T-helper 2 cell treated with Interferon-gamma antibody and Interleukin-4, amounts not matched to agents 5 μg/mL and 100 μg/mL, for 36 hours (primary cell): Measurements from ENCODE around the gene PACSIN1.

Source experiments
- DNase-seq: peaks from one replicate; pipeline ENCODE4 v3.0.0; 2021; ENCODE audit warnings: low spot score
- H3K27ac Mint-ChIP-seq: one replicate; pipeline ENCODE4 v1.8.0; 2021; ENCODE audit warnings: mild to moderate bottlenecking, mixed read lengths
- H3K27me3 Mint-ChIP-seq: one replicate; pipeline ENCODE4 v1.8.0; 2021; ENCODE audit warnings: low read depth, mixed read lengths
- H3K36me3 Mint-ChIP-seq: one replicate; pipeline ENCODE4 v1.8.0; 2021; ENCODE audit warnings: low read depth, mixed read lengths
- H3K4me1 Mint-ChIP-seq: one replicate; pipeline ENCODE4 v1.8.0; 2021; ENCODE audit warnings: low read depth, mixed read lengths
- H3K4me3 Mint-ChIP-seq: one replicate; pipeline ENCODE4 v1.8.0; 2022; ENCODE audit warnings: mild to moderate bottlenecking, moderate library complexity, mixed read lengths
- H3K9me3 Mint-ChIP-seq: one replicate; pipeline ENCODE4 v1.8.0; 2021; ENCODE audit warnings: mixed read lengths

PACSIN1 gene

DNA sequence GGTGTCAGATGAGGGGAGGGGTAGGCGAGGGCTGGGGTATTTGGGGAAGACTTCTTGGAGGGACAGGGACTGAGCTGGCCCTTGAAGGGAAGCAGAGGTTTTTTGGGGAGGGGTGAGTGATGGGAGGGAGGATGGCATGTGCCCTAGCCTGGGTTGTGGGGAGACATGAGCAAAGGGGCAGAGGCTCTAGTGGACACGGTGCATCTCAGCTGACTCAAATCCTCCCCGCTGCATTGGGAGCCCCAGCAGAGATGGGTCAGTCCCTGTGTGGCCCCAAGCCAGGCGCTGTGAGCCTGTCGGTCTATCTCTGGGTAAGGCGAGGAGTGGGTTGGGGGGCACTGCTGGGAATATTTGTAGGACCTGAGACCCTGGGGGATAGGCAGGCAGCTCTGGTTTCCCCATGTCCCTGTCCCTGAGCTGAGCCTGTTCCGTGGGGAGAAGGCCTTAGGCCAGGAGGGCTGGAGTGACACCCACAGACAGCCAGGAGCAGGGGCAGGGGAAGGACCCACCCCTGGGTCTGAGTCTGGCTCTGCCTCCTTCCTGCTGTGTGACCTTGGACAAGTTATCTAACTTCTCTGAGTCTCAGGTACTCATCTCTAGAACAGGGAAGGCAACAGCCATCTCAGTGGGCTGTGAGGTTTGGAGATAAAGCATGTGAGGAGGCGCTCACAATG is 54.2 kb downstream of the PACSIN1 start:
- H3K27me3 Mint-ChIP-seq: no peaks in the 10 kb centered on the region
- H3K4me1 Mint-ChIP-seq: no peaks in the 10 kb centered on the region
- DNase-seq: no peak
- H3K36me3 Mint-ChIP-seq: no peaks in the 10 kb centered on the region
- no peak overlapping the region for H3K4me3 Mint-ChIP-seq
- H3K27ac Mint-ChIP-seq: no peak overlapping the region
- no peaks in the 10 kb centered on the region for H3K9me3 Mint-ChIP-seq

DNA sequence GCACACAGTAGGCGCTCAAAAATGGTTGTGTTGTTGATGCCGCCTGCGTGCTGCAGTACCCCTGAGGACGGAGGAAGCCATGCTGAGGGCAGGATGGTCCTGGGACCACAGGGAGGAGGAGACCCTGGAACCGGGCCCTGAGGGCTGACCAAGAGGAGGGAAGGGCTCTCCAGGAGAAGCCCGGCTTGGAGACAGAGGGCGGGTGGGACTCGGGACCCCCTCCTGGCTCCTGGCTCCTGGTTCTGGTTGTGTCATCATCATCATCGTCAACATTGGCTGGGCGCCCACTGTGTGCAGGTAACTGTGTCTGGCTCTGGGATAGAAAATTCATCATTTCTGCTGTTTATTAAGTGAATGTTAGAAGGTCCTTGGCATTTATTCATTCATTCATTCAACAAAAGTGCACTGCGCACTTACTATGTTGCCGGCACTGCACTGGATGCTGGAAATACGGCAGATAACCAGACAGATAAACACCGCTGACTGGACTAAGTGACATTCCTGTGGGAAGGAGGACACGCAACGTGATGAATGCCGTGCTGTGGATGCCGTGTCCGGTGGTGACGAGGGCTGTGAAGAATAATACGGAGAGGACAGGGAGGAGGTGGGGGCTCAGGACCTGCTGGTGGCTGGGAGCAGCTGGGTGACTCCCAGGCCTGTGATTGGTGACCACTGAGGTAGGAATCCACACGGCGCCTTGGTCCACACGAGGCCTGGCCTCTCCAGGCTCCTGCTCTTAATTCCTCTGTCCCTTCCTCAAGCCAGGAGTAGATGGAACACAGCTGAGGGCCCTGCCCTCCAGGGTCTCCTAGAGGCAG is 55.0 kb downstream of the PACSIN1 start:
- no peaks in the 10 kb centered on the region for H3K36me3 Mint-ChIP-seq
- DNase-seq: no peak
- no peaks in the 10 kb centered on the region for H3K9me3 Mint-ChIP-seq
- no peak overlapping the region for H3K27ac Mint-ChIP-seq
- H3K27me3 Mint-ChIP-seq: no peaks in the 10 kb centered on the region
- no peak overlapping the region for H3K4me3 Mint-ChIP-seq
- no peaks in the 10 kb centered on the region for H3K4me1 Mint-ChIP-seq

DNA sequence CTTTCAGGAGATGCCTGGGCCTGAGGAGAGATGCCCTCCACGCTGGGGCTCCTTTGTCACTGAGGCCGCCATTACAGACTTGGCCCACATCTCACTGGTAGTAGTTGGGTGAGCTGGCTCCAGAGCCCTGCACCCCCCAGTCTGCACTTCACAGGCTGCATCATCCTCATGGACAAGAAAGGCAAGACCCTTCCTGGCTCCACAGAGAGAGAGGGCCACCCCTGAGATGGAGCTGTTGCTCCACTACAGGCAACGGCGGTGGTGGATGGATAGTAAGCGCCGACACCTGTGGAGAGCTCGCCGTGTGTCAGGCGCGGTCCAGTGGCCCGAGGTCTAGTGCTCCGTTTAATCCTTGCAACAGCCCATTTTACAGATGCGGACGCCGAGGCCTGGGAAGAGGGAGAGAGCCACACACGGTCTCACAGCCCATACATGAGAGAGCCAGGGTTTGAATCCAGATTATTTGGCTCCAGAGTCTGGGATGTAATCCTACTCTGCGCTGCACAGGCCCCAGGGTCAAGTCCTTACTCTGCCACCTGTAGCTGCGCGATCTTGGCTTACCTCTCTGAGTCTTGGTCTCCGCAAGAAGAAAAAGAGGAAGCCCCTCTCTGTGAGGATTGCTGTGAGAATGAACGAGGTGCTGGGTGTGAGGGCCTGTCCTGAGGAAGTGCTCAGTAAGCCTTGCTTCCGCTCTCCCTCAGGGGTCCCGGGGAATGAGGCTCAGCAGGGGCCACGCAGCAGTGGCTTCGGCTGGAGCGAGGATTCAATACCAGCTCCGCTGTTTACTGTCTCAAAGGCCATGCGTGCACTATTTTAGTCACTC is 55.8 kb downstream of the PACSIN1 start:
- H3K27ac Mint-ChIP-seq: no peak overlapping the region
- no peaks in the 10 kb centered on the region for H3K9me3 Mint-ChIP-seq
- no peak overlapping the region for H3K4me3 Mint-ChIP-seq

DNA sequence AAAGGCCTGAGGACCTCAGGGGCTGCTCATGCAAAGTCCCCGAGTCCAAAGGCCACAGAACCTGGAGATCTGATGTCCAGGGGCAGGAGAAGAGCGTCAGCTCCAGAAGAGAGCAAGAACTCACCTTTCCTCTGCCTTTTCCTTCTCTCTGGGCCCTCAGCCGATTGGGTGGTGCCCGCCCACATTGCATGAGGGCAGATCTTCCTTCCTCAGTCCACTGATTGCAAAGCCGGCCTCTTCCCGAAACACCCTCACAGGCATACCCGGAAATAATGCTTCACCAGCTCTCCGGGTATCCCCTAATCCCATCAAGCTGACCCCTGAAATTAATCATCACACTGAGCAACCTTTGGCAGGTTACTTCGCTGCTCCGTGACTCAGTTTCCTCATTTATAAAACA is 56.9 kb downstream of the PACSIN1 start:
- Mint-ChIP-seq H3K27ac (no peak overlapping the region), H3K27me3 (no peaks in the 10 kb centered on the region), H3K4me3 (no peak overlapping the region), H3K9me3 (no peaks in the 10 kb centered on the region), H3K36me3 (no peaks in the 10 kb centered on the region), H3K4me1 (no peaks in the 10 kb centered on the region)
- DNase-seq: no peak

More for the DNA sequence above, 55.8 kb downstream of the PACSIN1 start:
- Mint-ChIP-seq H3K27me3 (no peaks in the 10 kb centered on the region), H3K36me3 (no peaks in the 10 kb centered on the region), H3K4me1 (no peaks in the 10 kb centered on the region)
- no peak for DNase-seq

DNA sequence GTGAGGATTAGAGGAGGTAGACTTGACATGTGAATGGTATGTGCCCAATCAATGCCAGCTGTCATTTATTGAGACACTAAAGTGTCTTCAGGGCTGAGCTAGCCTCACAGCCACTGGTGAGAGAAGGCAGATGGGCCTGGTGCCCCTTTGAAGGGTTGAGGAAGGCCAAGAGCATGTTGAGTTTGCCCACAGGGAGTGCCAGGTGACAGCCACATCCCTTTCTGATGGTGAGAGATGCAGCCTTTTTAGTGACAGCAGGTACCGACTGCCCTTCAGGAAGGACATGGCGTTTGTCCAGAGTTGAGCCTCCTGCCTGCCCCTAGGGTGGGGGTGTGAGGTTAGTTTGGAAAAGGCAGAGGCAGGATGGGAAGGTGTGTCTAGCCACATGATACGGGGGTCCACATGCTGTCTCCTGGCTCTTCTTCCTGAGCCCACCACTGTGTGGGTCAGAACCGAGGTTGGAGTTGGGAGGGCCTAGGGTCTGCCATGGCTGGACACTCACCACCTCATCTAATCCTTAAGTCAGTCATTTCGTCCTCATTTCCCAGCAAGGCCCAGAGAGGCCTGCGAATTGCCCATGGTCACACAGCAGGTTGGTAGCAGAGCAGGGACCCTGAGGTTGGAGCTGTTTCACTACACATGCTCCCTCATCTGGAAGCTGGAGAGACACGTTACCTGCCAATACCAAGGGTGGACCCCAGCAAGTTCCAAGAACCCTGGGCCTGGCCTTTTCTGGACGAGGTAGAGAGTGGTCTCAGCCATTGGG is 57.7 kb downstream of the PACSIN1 start:
- Mint-ChIP-seq H3K4me1 (no peaks in the 10 kb centered on the region), H3K9me3 (no peaks in the 10 kb centered on the region), H3K4me3 (no peak overlapping the region), H3K27ac (no peak overlapping the region), H3K36me3 (no peaks in the 10 kb centered on the region), H3K27me3 (no peaks in the 10 kb centered on the region)
- DNase-seq: no peak

DNA sequence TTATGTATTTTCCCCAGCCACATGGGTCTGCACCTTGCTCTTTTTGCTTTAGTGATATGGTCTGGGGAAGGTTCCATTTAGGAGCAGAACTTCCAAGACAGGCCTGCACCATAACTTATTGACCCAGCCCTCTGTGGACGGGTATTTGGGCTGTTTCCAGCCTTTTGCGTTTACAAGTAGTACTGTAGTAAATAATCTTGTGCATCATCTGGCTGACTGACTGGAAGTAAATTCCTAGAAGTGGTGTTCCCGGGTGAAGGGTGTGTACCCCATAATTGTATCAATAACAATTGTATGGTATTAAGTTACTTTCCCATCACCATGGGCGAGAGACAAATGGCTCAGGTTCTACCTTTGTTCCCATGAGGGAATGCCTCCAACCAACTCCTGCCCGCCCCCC is 58.6 kb downstream of the PACSIN1 start:
- H3K9me3 Mint-ChIP-seq: no peaks in the 10 kb centered on the region
- H3K36me3 Mint-ChIP-seq: no peaks in the 10 kb centered on the region
- H3K27me3 Mint-ChIP-seq: no peaks in the 10 kb centered on the region
- DNase-seq: no peak
- H3K27ac Mint-ChIP-seq: no peak overlapping the region
- H3K4me1 Mint-ChIP-seq: no peaks in the 10 kb centered on the region
- H3K4me3 Mint-ChIP-seq: no peak overlapping the region

DNA sequence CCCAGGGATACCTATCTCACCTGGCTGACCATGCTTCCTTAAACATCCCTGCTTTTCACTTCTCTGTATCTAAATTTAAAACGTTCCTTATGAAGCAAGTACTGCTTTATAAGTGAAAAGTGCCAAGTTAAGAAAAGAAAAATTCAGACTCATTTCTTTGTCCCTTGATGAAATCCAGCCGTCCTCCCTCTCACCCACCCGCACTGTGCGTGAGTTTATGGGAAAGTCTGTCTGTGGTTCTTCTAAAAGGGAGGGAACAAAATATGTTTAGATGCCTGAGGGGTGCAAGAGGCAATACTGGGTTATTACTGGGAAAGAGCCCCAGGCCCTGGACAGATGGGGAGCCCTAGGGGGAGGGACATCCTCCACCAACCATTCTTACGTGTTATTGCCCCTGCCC is 59.1 kb downstream of the PACSIN1 start:
- H3K4me1 Mint-ChIP-seq: no peaks in the 10 kb centered on the region
- no peak overlapping the region for H3K27ac Mint-ChIP-seq
- H3K9me3 Mint-ChIP-seq: no peaks in the 10 kb centered on the region
- no peaks in the 10 kb centered on the region for H3K27me3 Mint-ChIP-seq
- H3K36me3 Mint-ChIP-seq: no peaks in the 10 kb centered on the region
- no peak for DNase-seq
- H3K4me3 Mint-ChIP-seq: no peak overlapping the region

DNA sequence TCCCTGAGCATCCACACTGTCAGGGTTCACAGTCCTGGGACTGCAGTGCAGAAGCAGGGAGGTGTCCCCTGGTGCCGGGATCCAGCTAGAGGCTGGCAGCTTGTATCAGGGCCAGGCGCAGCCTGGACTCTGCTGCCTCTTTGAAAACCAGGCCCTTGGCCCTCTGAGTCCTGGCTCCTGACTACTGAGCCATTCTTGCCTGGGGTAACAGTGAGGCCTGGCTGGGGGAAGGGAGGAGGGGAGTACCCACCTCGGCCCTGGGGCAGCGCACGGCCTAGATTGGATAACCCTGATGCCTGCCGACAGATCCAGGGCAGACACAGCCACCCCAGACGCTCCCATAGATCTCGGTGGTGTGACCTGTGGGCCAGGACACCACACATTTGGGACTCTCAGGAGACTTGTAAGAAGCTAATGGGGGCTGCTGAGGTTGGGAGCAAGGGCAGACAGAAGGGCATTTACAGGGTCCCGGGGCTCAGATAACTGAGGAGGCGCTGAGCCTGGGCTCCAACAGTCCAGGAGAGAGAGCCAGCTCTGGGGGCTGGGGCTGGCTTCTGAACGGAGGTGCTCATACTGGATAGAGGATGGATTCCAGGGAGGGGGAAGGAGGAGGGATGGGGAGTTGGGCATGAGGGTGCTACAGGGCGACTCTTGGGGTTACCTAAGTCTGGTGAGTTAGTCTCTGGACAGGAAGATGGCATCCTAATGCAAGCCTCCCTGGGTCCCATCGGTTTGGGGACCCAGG is 59.7 kb downstream of the PACSIN1 start:
- no peak for DNase-seq
- no peak overlapping the region for H3K4me3 Mint-ChIP-seq
- H3K27me3 Mint-ChIP-seq: no peaks in the 10 kb centered on the region
- no peak overlapping the region for H3K27ac Mint-ChIP-seq
- H3K36me3 Mint-ChIP-seq: no peaks in the 10 kb centered on the region
- no peaks in the 10 kb centered on the region for H3K4me1 Mint-ChIP-seq
- no peaks in the 10 kb centered on the region for H3K9me3 Mint-ChIP-seq

DNA sequence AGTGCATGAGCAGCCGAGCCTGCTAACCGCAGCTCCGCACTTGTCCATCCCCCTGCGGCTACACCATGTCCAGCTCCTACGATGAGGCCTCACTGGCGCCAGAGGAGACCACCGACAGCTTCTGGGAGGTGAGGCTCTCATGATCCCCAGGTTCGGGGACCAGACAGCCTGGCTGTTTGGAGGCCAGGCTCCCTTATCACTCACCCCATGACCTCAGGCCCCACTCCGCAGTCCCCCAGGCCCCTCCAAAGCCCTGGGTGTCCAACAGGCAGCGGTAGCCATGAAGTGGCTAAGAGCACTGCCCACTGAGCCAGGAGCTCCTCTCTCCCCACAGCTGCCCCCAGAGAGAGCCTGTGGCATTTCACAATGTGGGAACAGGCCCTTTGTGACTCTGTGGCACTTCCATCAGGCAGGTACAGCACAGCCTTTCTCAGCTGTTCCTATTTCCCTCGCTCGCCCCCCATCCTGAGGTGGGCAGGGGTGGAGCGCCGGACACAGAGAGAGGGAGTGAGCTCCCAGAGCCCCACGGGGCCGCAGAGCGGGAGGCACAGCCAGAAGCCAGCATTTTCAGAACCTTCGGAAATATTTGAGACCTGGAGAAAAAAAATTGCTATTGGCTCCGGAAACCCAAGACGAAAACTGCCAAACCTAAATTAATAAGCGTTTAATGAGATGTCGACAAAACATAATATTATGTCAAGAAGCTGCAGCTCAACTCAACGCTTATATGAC is 60.5 kb downstream of the PACSIN1 start:
- DNase-seq: no peak
- H3K9me3 Mint-ChIP-seq: no peaks in the 10 kb centered on the region
- H3K27ac Mint-ChIP-seq: no peak overlapping the region
- no peak overlapping the region for H3K4me3 Mint-ChIP-seq
- H3K4me1 Mint-ChIP-seq: no peaks in the 10 kb centered on the region
- H3K36me3 Mint-ChIP-seq: no peaks in the 10 kb centered on the region
- H3K27me3 Mint-ChIP-seq: no peaks in the 10 kb centered on the region

DNA sequence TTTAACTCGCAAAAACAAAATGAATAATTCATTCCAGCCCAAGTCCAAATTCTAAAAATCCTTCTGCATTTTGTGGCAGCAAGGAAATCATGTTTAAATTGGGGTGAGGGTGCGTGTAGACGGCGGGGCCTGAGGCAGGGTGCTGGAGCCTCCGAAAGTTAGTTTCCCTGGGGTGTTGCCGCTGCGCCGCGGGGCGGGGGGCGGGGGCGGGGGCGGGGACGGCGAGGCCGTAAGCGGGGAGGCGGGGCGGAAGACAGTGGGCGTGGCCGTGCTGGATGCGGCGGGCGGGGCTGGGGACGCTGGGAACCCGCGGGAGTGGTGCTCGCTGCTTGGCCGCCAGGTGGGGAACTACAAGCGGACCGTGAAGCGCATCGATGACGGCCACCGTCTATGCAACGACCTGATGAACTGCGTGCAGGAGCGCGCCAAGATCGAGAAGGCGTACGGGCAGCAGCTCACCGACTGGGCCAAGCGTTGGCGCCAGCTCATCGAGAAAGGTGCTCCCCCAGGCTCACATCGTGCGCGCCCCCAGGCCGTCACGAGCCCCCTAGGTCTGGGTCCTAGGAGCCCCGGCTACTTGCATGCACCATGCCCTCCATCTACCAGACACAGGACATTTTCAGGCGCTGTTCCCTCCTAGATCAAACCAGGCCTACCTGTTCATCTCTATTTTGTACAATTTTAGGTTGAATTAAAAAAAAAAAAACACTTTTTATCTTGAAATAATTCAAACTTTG is 61.3 kb downstream of the PACSIN1 start:
- Mint-ChIP-seq H3K4me3 (peak overlapping the region; percentile 42), H3K27ac (no peak overlapping the region), H3K36me3 (no peaks in the 10 kb centered on the region), H3K4me1 (no peaks in the 10 kb centered on the region), H3K27me3 (no peaks in the 10 kb centered on the region), H3K9me3 (no peaks in the 10 kb centered on the region)
- DNase-seq: peak; percentile 92

DNA sequence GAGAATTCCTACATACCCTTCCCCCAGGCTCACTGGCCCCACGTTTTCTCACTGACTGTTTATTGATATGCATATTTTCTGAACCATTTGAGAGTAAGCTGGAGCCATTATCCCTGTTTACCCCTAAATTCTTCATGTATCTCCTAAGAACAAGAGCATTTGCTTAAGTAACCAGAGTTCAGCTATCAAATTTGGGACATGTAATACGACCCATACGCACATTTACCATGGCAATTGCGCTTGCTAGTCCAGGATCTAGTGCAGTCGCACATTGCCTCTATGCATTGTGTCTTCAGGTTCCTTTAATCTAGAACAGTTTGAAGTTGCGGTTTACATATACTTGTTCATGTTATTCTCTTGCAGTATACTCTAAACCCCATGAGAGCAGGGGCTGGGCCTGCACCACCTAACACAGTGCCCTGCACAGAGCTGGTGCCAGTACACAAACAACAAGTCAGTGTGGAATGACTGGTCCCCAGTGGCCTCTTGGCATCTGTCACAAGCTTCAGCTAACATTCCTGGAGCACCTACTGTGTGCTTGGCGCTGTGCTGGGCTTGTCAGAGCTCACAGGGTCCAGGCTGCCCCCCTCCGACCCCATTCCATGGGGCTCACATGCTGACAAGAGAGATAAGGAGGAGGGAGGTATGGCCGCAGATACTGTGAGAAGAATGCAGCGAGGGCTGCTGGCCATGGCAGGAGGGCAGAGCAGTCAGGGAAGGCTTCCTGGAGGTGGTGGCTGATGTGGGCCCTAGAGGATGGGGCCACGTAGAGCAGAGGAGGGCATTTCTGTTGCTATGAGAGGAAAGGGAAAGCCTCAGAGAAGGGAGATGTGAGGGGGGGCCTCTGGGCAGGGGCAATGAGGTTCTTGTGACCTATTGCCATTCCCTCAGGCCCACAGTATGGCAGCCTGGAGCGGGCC is 62.1 kb downstream of the PACSIN1 start:
- no peak overlapping the region for H3K27ac Mint-ChIP-seq
- no peaks in the 10 kb centered on the region for H3K9me3 Mint-ChIP-seq

More for the DNA sequence above, 62.1 kb downstream of the PACSIN1 start:
- peak overlapping the region; percentile 6 for H3K4me3 Mint-ChIP-seq
- H3K36me3 Mint-ChIP-seq: no peaks in the 10 kb centered on the region
- DNase-seq: no peak
- H3K4me1 Mint-ChIP-seq: no peaks in the 10 kb centered on the region
- H3K27me3 Mint-ChIP-seq: no peaks in the 10 kb centered on the region
